Heart left ventricle (tissue), 16 donors: ENCODE measurements around the gene MAP9. TPM values are rescaled to one million over a fixed set of nuclear protein-coding genes. Genes with fewer than 3 reads are reported as not detected.

ENCODE experiments used
- ATAC-seq, 4 donors: fragments of 200-7000 bp; cut with Tn5 transposase; one replicate each; pipeline ENCODE4 v1.9.1; 2020 to 2022; ENCODE audit warnings: moderate library complexity in 4 of 4, mild to moderate bottlenecking in 3 of 4, moderate number of reproducible peaks in 1 of 4
- DNase-seq, 5 donors: peaks; one replicate each; pipeline ENCODE4 v3.0.0-alpha.2; 2020
- H3K27ac ChIP-seq, 12 donors: fragments of 200-600 bp; sonication (generic) in 4 of 12; one replicate each; pipeline versions ENCODE4 v1.5.0 to v1.8.0; 2016 to 2022; ENCODE audit warnings: mild to moderate bottlenecking in 2 of 12
- H3K27me3 ChIP-seq, 9 donors: fragments of 200-600 bp; sonication (generic) in 2 of 9; one replicate each; pipeline versions ENCODE4 v1.5.1 to v1.8.0; 2016 to 2022; ENCODE audit warnings: mild to moderate bottlenecking in 3 of 9
- H3K36me3 ChIP-seq, 9 donors: fragments of 200-600 bp; sonication (generic) in 2 of 9; one replicate each; pipeline versions ENCODE4 v1.5.0 to v1.8.0; 2018 to 2022; ENCODE audit warnings: mild to moderate bottlenecking in 2 of 9
- H3K4me1 ChIP-seq, 12 donors: fragments of 200-600 bp; sonication (generic) in 4 of 12; one replicate each; pipeline versions ENCODE4 v1.5.0 to v1.8.0; 2016 to 2022; ENCODE audit warnings: mild to moderate bottlenecking in 3 of 12
- H3K4me3 ChIP-seq, 12 donors: fragments of 200-600 bp; sonication (generic) in 4 of 12; one replicate each; pipeline versions ENCODE4 v1.5.0 to v1.8.0; 2017 to 2022; ENCODE audit warnings: mild to moderate bottlenecking in 9 of 12, moderate library complexity in 4 of 12
- H3K9me3 ChIP-seq, 12 donors: fragments of 200-600 bp; sonication (generic) in 4 of 12; one replicate each; pipeline versions ENCODE4 v1.5.0 to v1.8.0; 2016 to 2022; ENCODE audit warnings: mild to moderate bottlenecking in 1 of 12
- POLR2A ChIP-seq, 2 donors: fragments of 450-650 bp; IDR thresholded peaks; one replicate each; pipeline ENCODE4 v1.6.1; 2017; ENCODE audit warnings: antibody characterized with exemption in 2 of 2, mild to moderate bottlenecking in 2 of 2, moderate library complexity in 2 of 2
- WGBS, 4 donors: extraction: QIAGEN DNeasy Blood & Tissue Kit in 2 of 4; methylation state at CpG; one replicate each; pipeline versions ENCODE4 v1.1.5 to v1.1.7; 2013 to 2018; 5-methylcytosine and 5-hydroxymethylcytosine counted together
- intact Hi-C, 10 donors: fragments of 100-400 bp; cut with DNase I; formaldehyde crosslinking; loops; one replicate each; pipeline versions ENCODE4 v1.11.1 to v1.14.2; 2022
- polyA plus RNA-seq, 2 donors: library from polyadenylated mRNA; stranded (reverse); fragments of 200-250 nt; gene quantifications; one replicate each; pipeline ENCODE4 v1.2.3, GENCODE V29; 2013
- total RNA-seq, 9 donors: library from RNA; depleted of rRNA in 2 of 9; stranded (reverse); fragments of >200 nt in 2 of 9; fragmentation: NEBNext Ultra II Directional in 3 of 9; extraction: Animal tissue kit (Norgen Biotek cat#: 25700) in 3 of 9; gene quantifications; one replicate each; pipeline versions ENCODE4 v1.1.0 to v1.2.4, GENCODE V29; 2016 to 2023
- TF ChIP-seq, protein P1 (sequence below), 12 donors: fragments of 200-600 bp; sonication (generic) in 4 of 12; IDR thresholded peaks; one replicate each; pipeline versions ENCODE4 v1.5.0 to v1.8.0; 2018 to 2022; ENCODE audit warnings: antibody characterized with exemption in 12 of 12, mild to moderate bottlenecking in 5 of 12
- donor health status: ischemic (EF 13 %, LVEDD 7.1; RV severe dilation, severe dysfunction).
- donor health status: healthy with polysubstance abuse.
- donor health status: DM: no; HTN: yes; CAD: no.
- donor health status: DM: no; HTN: no; CAD: no.
- donor health status: ischemic (EF 25% LVEDD 6.9; RV normal size, moderate dysfunction).
- donor health status: ischemic (EF 25% LVEDD 5.7; RV mildly dilated, moderate dysfunction).
- donor health status: healthy.
- donor health status: DM: yes; HTN: yes; CAD: no.
- donor health status: ischemic (EF 35%, LVEDD 5.7; RV mildly dilated, moderate dysfunction).
- donor health status: nonischemic (EF 11% LVEDD 7.7; RV severe dilation, severe dysfunction).
- donor health status: DM: yes; HTN: yes; CAD: no.
- donor health status: PGD.
- donor health status: ischemic (EF 29% LVEDD 5.4; RV normal size, mild dysfunction).
- donor health status: nonischemic (EF 23%, LVEDD 6.1; RV moderate dilation, normal function).

MAP9 gene
- total and polyA plus RNA-seq, 11 donors, result 3.4 to 12.0 (median 7.4) TPM

DNA sequence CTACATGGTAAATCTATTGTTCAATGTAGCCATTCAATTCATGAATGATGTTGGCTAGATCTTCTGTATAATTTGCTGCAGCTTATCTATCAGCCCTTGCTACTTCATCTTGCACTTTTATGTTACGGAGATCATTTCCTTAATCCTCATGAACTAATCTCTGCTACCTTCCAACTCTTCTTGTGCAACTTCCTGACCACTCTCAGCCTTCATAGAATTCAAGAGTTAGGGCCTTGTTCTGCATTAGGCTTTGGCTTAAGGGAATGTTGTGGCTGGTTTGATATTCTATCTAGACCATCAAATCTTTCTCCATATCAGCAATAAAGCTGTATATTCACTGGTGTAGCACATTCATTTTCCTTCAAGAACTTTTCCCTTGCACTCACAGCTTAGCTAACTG lies 36.7 kb upstream of the MAP9 start:
- DNase-seq (no peak), ATAC-seq (no peak)
- Histone ChIP-seq H3K4me1 (peaks cover 0 to 6% (median 0%) of the 10 kb centered on the region in 12 donors), H3K27ac (no peak overlapping the region), H3K9me3 (no peaks in the 10 kb centered on the region), H3K36me3 (no peaks in the 10 kb centered on the region), H3K27me3 (no peaks in the 10 kb centered on the region), H3K4me3 (no peak overlapping the region)
- no peak for TF ChIP-seq POLR2A (IDR thresholded peaks at IDR 0.05)
- TF ChIP-seq, protein P1, sequence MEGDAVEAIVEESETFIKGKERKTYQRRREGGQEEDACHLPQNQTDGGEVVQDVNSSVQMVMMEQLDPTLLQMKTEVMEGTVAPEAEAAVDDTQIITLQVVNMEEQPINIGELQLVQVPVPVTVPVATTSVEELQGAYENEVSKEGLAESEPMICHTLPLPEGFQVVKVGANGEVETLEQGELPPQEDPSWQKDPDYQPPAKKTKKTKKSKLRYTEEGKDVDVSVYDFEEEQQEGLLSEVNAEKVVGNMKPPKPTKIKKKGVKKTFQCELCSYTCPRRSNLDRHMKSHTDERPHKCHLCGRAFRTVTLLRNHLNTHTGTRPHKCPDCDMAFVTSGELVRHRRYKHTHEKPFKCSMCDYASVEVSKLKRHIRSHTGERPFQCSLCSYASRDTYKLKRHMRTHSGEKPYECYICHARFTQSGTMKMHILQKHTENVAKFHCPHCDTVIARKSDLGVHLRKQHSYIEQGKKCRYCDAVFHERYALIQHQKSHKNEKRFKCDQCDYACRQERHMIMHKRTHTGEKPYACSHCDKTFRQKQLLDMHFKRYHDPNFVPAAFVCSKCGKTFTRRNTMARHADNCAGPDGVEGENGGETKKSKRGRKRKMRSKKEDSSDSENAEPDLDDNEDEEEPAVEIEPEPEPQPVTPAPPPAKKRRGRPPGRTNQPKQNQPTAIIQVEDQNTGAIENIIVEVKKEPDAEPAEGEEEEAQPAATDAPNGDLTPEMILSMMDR (IDR thresholded peaks at IDR 0.05), result no peak
- 84 to 89% (median 87%) methylated on average over 1 of the region's 1 CpG for WGBS, 4 donors
- intact Hi-C loops, result no loop called here

DNA sequence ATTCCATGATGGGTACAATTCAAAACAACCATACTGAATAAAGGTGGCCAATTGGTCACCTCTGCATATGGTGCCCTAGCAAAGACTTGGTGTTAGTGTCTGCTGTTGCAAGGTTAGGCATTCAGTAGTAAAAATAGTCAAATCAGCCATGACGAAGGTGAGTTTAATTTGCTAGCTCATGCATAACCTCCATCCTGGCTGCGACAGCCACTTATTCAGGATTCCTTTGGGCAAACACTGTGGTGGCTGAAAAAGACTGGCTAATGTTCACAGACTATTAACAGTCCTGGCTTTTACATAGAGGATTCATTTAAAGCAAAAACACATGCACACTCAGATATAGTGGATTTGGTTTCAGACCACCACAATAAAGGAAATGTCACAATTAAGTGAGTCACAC lies 34.8 kb upstream of the MAP9 start:
- 87 to 97% (median 91%) methylated on average over 2 of the region's 2 CpGs for WGBS, 4 donors
- Histone ChIP-seq H3K4me3 (no peak overlapping the region), H3K36me3 (no peaks in the 10 kb centered on the region), H3K4me1 (no peaks in the 10 kb centered on the region), H3K27me3 (no peaks in the 10 kb centered on the region), H3K9me3 (no peaks in the 10 kb centered on the region), H3K27ac (no peak overlapping the region)
- no peak for DNase-seq
- TF ChIP-seq POLR2A (IDR thresholded peaks at IDR 0.05), result no peak
- TF ChIP-seq, protein P1 (IDR thresholded peaks at IDR 0.05), result no peak
- ATAC-seq, result no peak
- intact Hi-C loops, result no loop called here

DNA sequence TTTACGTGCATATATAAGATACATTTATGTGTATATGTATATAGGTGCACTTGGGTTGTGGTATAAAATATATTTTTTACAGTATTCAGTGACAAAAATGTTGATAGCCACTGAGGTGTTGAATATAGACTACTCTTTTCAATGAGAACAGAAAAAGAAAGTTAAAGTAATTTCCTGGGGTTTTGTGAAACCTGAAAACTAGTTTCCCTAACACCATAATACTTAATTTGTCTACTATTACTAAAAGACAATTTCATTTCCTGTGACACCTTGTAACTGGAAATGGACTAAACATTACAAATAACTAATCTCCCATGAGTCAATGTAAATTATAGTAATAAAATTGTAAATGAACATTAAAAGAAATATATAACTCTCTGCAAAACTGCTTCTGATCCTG lies 32.0 kb upstream of the MAP9 start:
- ATAC-seq, result no peak
- intact Hi-C loops, result loop anchor here in 5 of 10 donors (5.0 to 10.0 kb wide), 4 partner anchors 376 to 546 kb away; partner anchors contain the start of gene CTSO (in 4 of the 5)
- no peak for TF ChIP-seq POLR2A (IDR thresholded peaks at IDR 0.05)

DNA sequence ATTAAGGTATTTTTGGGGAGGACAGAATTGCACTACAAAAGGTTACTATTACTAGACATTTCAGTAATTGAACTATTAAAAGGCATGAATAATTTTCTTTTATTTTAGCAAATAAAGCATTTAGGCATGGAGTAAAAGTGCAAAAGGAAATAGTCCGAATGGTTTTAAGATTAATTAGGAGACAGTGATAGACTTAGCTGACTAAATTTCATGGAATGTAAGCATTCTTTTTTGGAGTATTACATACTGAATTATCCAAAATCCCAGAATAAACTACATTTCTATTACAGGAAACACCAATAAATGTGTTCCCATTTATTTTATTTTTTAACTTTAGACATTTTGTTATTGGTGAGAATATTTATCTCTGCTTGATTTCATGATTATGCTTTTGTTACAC lies 30.7 kb upstream of the MAP9 start:
- intact Hi-C loops, result loop anchor here in 5 of 10 donors (5.0 to 10.0 kb wide), 4 partner anchors 377 to 547 kb away; partner anchors contain the start of gene CTSO (in 4 of the 5)
- 57 to 63% (median 58%) methylated on average over 1 of the region's 1 CpG for WGBS, 4 donors
- ATAC-seq, result no peak
- no peak for DNase-seq
- Histone ChIP-seq H3K27ac (no peak overlapping the region), H3K4me1 (no peaks in the 10 kb centered on the region), H3K4me3 (no peak overlapping the region), H3K27me3 (no peaks in the 10 kb centered on the region), H3K9me3 (no peaks in the 10 kb centered on the region), H3K36me3 (no peaks in the 10 kb centered on the region)
- TF ChIP-seq POLR2A (IDR thresholded peaks at IDR 0.05), result no peak
- TF ChIP-seq, protein P1 (IDR thresholded peaks at IDR 0.05), result no peak

More for the DNA sequence above, 32.0 kb upstream of the MAP9 start:
- WGBS, 4 donors, result 86 to 90% (median 88%) methylated on average over 1 of the region's 1 CpG
- Histone ChIP-seq H3K4me3 (no peak overlapping the region), H3K27ac (no peak overlapping the region), H3K36me3 (no peaks in the 10 kb centered on the region), H3K9me3 (no peaks in the 10 kb centered on the region), H3K4me1 (no peaks in the 10 kb centered on the region), H3K27me3 (no peaks in the 10 kb centered on the region)
- DNase-seq, result no peak

DNA sequence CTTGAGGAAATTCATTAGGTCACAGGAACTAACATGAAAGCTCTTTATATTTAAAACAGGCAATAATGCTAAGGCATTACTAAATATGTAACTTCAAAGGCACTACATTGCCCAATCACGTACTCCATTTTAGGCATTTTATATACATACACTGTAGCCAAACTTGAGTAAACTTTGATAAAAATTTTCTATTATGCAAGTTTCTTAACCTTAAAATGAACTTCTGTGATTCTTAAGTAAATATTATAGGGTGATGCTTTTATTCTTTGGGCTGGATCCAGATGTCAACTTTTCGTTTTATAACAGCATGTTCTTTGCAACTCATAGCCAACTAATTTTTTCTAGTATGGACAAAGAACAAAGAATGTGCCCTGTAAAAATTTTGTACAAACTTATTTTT lies 28.3 kb upstream of the MAP9 start:
- Histone ChIP-seq H3K27ac (no peak overlapping the region), H3K4me3 (no peak overlapping the region), H3K9me3 (no peaks in the 10 kb centered on the region), H3K36me3 (no peaks in the 10 kb centered on the region), H3K4me1 (no peaks in the 10 kb centered on the region), H3K27me3 (no peaks in the 10 kb centered on the region)
- 48 to 67% (median 61%) methylated on average over 2 of the region's 2 CpGs for WGBS, 4 donors
- ATAC-seq (no peak), DNase-seq (no peak)
- no peak for TF ChIP-seq POLR2A (IDR thresholded peaks at IDR 0.05)
- TF ChIP-seq, protein P1 (IDR thresholded peaks at IDR 0.05), result no peak
- intact Hi-C loops, result loop anchor here in 7 of 10 donors (2.0 to 10.0 kb wide), 6 partner anchors 380 to 550 kb away; partner anchors contain the start of gene CTSO (in 5 of the 7)
